Astrocyte (in vitro differentiated cells and primary cell): Measurements from ENCODE around the gene KHSRP. TPM values are rescaled to one million over a fixed set of nuclear protein-coding genes. Genes with fewer than 3 reads are reported as not detected.

ENCODE experiments used
- DNase-seq: peaks from one replicate; pipeline ENCODE4 v3.0.0-alpha.2; 2010; ENCODE audit warnings: low read depth
- FAIRE-seq: peaks from 2 replicates; lab custom pipeline; 2011; peaks lifted over from hg19 to GRCh38; lab: Jason Lieb, UNC
- H2AFZ ChIP-seq: 2 replicates; pipeline ENCODE4 v1.6.0; 2012; ENCODE audit warnings: low read depth, low read length, inconsistent platforms
- H3K27ac ChIP-seq: 2 replicates; pipeline ENCODE4 v1.5.1; 2011; ENCODE audit warnings: low read depth, low read length, inconsistent platforms
- H3K27me3 ChIP-seq: 2 replicates; pipeline ENCODE4 v1.6.0; 2011; ENCODE audit warnings: low read length, inconsistent platforms; ENCODE audit not compliant: insufficient read depth
- H3K36me3 ChIP-seq: 2 replicates; pipeline ENCODE4 v1.5.1; 2011; ENCODE audit warnings: low read length, inconsistent platforms; ENCODE audit not compliant: insufficient read depth
- H3K4me1 ChIP-seq: 2 replicates; pipeline ENCODE4 v1.5.1; 2011; ENCODE audit warnings: low read length, inconsistent platforms; ENCODE audit not compliant: insufficient read depth
- H3K4me2 ChIP-seq: 2 replicates; pipeline ENCODE4 v1.6.0; 2012; ENCODE audit warnings: low read length, inconsistent platforms
- H3K4me3 ChIP-seq: 2 replicates; pipeline ENCODE4 v1.5.1; 2011; ENCODE audit warnings: low read depth, mild to moderate bottlenecking, low read length, inconsistent platforms; ENCODE audit not compliant: insufficient read depth
- H3K79me2 ChIP-seq: 2 replicates; pipeline ENCODE4 v1.6.0; 2012; ENCODE audit warnings: mild to moderate bottlenecking, low read length, inconsistent platforms; ENCODE audit not compliant: insufficient read depth
- H3K9ac ChIP-seq: 2 replicates; pipeline ENCODE4 v1.6.0; 2012; ENCODE audit warnings: mild to moderate bottlenecking, low read length, inconsistent platforms
- H3K9me3 ChIP-seq: 2 replicates; pipeline ENCODE4 v1.5.1; 2012; ENCODE audit warnings: low read depth, mild to moderate bottlenecking, low read length, inconsistent platforms; ENCODE audit not compliant: insufficient read depth
- H4K20me1 ChIP-seq: 2 replicates; pipeline ENCODE4 v1.6.0; 2012; ENCODE audit warnings: low read length, inconsistent platforms; ENCODE audit not compliant: insufficient read depth
- H3K27ac Mint-ChIP-seq: one replicate; pipeline ENCODE4 v1.8.0; 2021; ENCODE audit warnings: mild to moderate bottlenecking, mixed read lengths; ENCODE audit not compliant: unreplicated experiment
- H3K27me3 Mint-ChIP-seq: one replicate; pipeline ENCODE4 v1.8.0; 2021; ENCODE audit warnings: low read depth, mixed read lengths; ENCODE audit not compliant: unreplicated experiment
- H3K36me3 Mint-ChIP-seq: one replicate; pipeline ENCODE4 v1.8.0; 2021; ENCODE audit warnings: low read depth, mixed read lengths; ENCODE audit not compliant: unreplicated experiment
- H3K4me1 Mint-ChIP-seq: one replicate; pipeline ENCODE4 v1.8.0; 2021; ENCODE audit warnings: low read depth, mixed read lengths; ENCODE audit not compliant: unreplicated experiment
- H3K4me3 Mint-ChIP-seq: one replicate; pipeline ENCODE4 v1.8.0; 2021; ENCODE audit warnings: mild to moderate bottlenecking, moderate library complexity, mixed read lengths; ENCODE audit not compliant: unreplicated experiment
- H3K9me3 Mint-ChIP-seq: one replicate; pipeline ENCODE4 v1.8.0; 2021; ENCODE audit warnings: mild to moderate bottlenecking, mixed read lengths; ENCODE audit not compliant: unreplicated experiment
- CTCF ChIP-seq: IDR thresholded peaks from 2 replicates; pipeline ENCODE4 v1.5.1; 2011; ENCODE audit warnings: low read depth, mild to moderate bottlenecking, inconsistent platforms, low read length, moderate library complexity; ENCODE audit not compliant: insufficient read depth
- EZH2 ChIP-seq: IDR thresholded peaks from 2 replicates; pipeline ENCODE4 v1.6.1; 2012; ENCODE audit warnings: mild to moderate bottlenecking, low read length, inconsistent platforms; ENCODE audit not compliant: insufficient read depth
- total RNA-seq: library from RNA; stranded (reverse); gene quantifications from 2 replicates; pipeline ENCODE4 v1.2.1, GENCODE V29; 2021

The KHSRP gene
- total RNA-seq, 1 donor from 2014 or later, result 297 TPM

- Mint-ChIP-seq H3K4me1 (peaks cover 7% of the 10 kb centered on the region), H3K27me3 (no peaks in the 10 kb centered on the region), H3K9me3 (no peaks in the 10 kb centered on the region), H3K4me3 (peak within 1 kb of the TSS; percentile 94), H3K27ac (peak within 1 kb of the TSS; percentile 93), H3K36me3 (peaks cover 4% of the 10 kb centered on the region)
- Histone ChIP-seq H3K4me2 (peak within 1 kb of the TSS; percentile 99), H3K27me3 (no peaks in the 10 kb centered on the region), H2AFZ (peak within 1 kb of the TSS; percentile 96), H4K20me1 (peaks cover 5% of the 10 kb centered on the region), H3K4me3 (peak within 1 kb of the TSS; percentile 94), H3K79me2 (peaks cover 32% of the 10 kb centered on the region), H3K4me1 (peaks cover 12% of the 10 kb centered on the region), H3K27ac (peak within 1 kb of the TSS; percentile 97), H3K9ac (peak within 1 kb of the TSS; percentile 94), H3K36me3 (peaks cover 12% of the 10 kb centered on the region), H3K9me3 (no peaks in the 10 kb centered on the region)
- no peak for TF ChIP-seq CTCF
- TF ChIP-seq EZH2, result no peak
- no peak for FAIRE-seq
- DNase-seq, result peak; percentile 88
Observed at GRCh38 chr19:6393074-6393982, 31.3 kb downstream of the KHSRP start, which contains the start of gene GTF2F1. GTF2F1 (minus strand) TSS chr19:6393164; CDS start chr19:6392995, 169 bp downstream.

- Histone ChIP-seq H3K27ac (peak overlapping the region; percentile 97), H3K4me3 (peak overlapping the region; percentile 94), H3K9ac (peak overlapping the region; percentile 94), H3K4me1 (peaks cover 12% of the 10 kb centered on the region), H3K36me3 (peaks cover 14% of the 10 kb centered on the region), H4K20me1 (peaks cover 8% of the 10 kb centered on the region), H3K27me3 (no peaks in the 10 kb centered on the region), H3K4me2 (peak overlapping the region; percentile 99), H2AFZ (peak overlapping the region; percentile 96), H3K79me2 (peaks cover 36% of the 10 kb centered on the region), H3K9me3 (no peaks in the 10 kb centered on the region)
- TF ChIP-seq EZH2 (no peak), CTCF (no peak)
- Mint-ChIP-seq H3K4me1 (peaks cover 7% of the 10 kb centered on the region), H3K9me3 (no peaks in the 10 kb centered on the region), H3K27ac (peak overlapping the region; percentile 93), H3K4me3 (peak overlapping the region; percentile 94), H3K36me3 (peaks cover 6% of the 10 kb centered on the region), H3K27me3 (no peaks in the 10 kb centered on the region)
- FAIRE-seq (no peak), DNase-seq (no peak)
Observed at GRCh38 chr19:6392221-6393073, 32.2 kb downstream of the KHSRP start.
